HG03460 (cell line): ENCODE data around the gene PSMC6.
A peak's percentile ranks its signal among the peaks of the same experiment; 100 is the strongest.
"Not testable (repeated sequence)": the region's sequence is repeated elsewhere in the genome, so short reads cannot be mapped to it uniquely, and the experiment has no call there.

Experiments used
- ATAC-seq: cut with Tn5 transposase; IDR thresholded peaks from one replicate; pipeline ENCODE4 v1.9.1; 2021; ENCODE audit not compliant: unreplicated experiment

Gene PSMC6

GRCh38 chr14:52716155-52716554, 9.2 kb downstream of the PSMC6 start:
- ATAC-seq: no peak

DNA sequence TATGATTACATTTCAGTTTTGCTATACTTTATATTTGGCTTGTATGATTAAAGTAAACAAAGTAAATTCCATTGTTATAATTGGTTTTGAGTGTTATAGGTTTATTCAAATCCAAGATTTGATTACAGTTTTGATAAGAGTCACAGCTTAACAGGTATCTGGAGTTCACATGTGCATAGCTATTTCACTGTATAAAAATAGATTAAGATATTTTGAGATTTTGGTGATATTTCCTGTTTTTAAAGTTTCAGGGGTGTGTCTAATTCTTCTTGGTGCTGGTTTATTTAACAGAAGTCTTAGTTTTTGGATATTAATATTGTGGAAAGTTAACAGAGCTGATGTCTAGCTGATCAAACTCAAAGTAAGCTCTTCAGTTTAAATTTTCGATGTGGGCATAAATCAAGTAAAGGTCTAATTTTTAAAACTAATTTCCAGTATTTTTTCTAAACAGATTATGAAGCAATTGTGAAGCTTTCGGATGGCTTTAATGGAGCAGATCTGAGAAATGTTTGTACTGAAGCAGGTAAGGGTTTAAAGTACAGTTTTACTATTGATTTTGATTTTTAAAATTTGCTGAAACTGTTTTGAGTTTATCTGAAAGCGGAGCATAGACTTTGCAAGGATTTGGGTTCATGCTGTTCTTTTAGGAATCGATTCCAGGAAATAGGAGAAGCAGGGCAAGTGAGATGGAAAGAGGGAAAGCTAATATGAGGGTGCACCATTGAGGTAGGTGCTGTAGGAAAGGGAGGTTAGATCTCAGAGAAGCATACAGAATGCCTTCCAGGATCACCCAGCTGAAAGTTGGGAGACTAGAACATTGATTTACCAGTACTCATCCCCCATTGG, 16.7 kb downstream of the PSMC6 start:
- no peak for ATAC-seq

DNA sequence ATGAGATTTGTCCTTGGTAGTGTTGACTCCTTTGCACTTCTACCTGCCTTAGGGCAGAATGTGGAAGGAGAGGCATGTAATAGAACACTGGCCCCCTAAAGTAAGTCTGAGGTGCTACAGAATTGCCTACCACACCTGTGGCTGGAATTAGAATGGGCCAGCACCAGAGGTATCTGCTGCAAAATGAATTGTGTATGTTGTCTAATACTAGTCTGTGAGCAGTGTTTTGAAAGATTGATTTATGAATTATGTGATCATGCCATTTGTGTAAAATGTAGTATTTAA, 17.3 kb downstream of the PSMC6 start:
- ATAC-seq: no peak

GRCh38 chr14:52727509-52727908, 20.5 kb downstream of the PSMC6 start:
- ATAC-seq: not testable (repeated sequence)

- ATAC-seq: not testable (repeated sequence)
Observed at GRCh38 chr14:52729035-52729434, 22.0 kb downstream of the PSMC6 start.

GRCh38 chr14:52729585-52729924, 22.6 kb downstream of the PSMC6 start:
- ATAC-seq: no peak

GRCh38 chr14:52729925-52730708, 23.1 kb downstream of the PSMC6 start, which contains the start of gene STYX:
Gene STYX, plus strand, starts transcription at chr14:52730166. Its CDS starts 309 bp downstream, at chr14:52730475.
- peak; percentile 94 for ATAC-seq

DNA sequence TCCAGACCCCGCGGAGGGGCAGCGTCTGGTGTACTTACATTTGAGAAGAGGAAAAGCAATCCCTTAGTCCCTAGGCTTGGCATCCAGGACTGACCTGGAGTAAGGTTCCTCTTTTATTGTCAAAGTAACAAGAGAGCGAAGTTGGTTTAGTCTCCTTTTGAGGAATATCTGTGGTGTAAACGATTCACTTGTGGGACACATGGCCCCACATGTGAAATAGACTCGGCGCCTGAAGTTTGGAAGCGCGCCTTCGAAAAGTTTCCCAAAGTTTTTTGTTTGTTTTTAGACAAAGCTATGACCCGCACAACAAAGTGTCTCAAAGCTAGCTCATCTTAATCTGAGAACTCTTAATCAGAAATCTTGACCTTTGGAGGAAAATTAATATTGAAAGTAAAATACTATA, 23.7 kb downstream of the PSMC6 start:
- ATAC-seq: no peak

DNA sequence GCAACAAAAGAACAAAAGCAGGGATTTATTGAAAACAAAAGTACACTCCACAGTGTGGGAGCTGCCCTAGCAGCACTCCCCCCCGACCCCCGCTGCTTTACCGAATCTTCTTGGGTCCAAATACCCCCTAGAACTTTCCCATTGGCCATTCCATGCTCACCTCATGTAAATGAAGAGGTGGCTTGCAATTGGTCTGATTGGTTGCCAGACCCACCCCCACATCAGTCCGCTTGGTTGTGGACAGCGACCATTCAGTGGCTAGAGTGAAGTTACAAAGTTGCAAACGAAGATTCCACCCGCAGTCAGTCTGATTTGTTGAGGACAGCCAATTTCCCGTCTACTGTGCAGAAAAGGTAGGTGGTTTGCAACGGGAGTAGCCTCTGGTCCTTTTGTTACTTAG, 26.8 kb downstream of the PSMC6 start:
- ATAC-seq: no peak

DNA sequence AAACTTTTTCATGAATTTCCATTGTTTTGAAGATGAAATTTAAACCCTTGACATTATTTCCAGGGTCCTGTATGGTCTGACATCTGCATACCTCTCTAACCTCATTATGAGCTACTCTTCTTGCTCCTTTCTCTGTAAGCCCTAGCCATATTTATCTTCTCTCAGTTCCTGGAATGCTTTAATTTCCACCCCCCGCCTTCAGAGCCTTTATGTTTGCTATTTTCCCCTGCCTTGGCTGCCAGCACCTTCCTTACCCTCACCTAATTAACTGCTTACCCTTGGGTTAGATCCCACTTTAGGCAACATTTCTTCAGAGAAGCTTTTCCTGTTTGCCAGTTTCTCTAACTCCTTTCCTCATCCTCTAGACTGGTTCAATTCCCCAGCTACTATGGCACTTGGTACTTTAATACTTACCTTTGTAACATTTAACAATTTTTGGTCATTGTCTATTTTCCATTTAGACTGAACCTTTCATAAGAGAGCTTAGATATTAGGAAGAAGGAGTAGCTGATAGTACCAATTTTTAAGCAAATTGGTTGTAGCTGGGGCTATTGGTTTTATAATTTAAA, 29.0 kb downstream of the PSMC6 start:
- ATAC-seq: no peak

GRCh38 chr14:52738409-52738808, 31.4 kb downstream of the PSMC6 start:
- no peak for ATAC-seq

DNA sequence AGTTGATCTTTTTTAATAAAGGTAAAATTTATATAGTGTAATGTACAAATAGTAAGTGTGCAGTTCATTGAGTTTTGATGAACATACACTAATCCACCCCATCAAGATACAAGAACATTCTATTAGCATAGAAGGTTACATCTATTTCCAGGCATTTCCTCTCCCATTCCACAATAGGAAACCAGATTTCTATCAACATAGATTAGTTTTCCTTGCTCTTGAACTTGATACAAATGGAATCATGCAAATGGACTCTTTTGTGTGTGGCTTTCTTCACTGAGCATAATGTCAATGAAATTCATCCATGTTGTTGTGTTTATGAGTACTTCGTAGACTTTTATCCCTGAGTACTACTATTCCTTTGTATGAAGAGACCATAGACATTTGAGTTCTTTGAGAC, 33.8 kb downstream of the PSMC6 start:
- no peak for ATAC-seq

- ATAC-seq: no peak
Observed at GRCh38 chr14:52741865-52742264, 34.9 kb downstream of the PSMC6 start.

DNA sequence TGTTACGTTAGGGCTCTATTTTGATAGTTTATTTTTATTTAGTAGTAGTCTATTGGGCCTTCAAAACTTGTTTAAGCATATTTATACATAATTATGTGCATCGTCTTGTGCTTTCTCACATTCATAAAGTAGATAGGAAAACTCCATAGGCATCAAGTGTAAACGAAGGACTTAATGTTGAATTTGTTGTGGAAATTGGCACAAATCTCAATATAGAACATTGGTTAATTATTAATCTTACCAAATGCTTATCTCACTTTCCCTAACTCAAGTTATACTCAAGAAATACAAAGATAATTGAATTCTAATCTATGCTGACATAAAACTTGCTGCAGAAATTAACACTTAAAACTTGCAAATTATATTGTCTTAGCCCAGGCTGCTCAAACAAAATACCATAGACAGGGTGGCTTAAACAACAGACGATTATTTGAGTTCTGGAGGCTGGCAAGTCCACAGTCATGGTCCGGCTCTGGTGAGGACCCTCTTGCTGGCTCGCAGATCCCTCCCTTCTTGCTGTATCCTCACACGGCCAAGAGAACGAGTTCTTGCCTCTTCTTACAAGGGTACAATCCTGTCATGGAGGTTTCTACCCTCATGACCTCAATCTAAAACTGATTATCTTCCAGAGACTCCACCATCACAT, 41.8 kb downstream of the PSMC6 start:
- ATAC-seq: no peak

DNA sequence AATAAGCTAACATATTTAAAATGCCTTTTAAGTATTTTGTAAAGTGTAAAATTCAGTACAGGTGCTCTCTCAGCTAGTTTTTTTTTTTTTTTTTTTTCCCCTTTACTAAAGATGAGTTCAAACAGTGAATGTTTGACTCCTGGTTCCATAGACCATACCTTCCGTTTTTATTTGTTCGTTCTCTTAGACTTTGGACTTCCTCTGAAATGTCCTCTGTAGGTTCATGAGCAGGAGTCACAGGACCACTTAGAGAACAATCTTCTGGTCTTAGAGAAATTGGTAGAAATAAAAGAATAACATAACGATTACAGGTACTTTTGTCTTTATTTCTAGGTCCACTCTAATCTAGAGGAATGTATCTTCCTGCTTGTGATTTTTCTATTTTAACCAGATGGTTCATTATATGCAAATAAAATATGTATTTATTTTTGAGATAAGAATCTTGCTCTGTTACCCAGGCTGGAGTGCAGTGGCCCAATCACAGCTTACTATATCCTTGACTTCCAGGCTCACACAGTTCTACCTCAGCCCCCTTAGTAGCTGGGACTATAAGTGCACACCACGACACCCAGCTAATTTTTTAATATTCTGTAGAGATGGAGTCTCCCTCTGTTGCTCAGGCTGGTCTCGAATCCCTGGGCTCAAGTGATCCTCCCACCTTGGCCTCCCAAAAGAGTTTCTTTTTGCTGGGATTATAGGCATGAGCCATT, 48.8 kb downstream of the PSMC6 start:
- no peak for ATAC-seq

- no peak for ATAC-seq
Observed at GRCh38 chr14:52759145-52759544, 52.1 kb downstream of the PSMC6 start.

DNA sequence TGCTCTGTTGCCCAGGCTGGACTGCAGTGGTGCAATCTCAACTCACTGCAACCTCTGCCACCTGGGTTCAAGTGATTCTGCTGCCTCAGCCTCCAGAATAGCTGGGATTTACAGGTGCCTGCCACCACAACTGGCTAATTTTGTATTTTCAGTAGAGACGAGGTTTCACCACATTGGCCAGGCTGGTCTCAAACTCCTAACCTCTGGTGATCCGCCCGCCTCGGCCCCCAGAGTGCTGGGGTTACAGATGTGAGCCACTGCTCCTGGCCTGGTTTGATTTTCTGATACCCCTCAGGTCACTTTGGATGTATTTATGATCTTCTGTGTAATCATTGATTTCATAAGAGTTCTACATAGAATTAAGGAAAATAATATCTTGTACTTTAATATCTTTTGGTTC, 55.9 kb downstream of the PSMC6 start:
- ATAC-seq: not testable (repeated sequence)

- ATAC-seq: no peak
Observed at GRCh38 chr14:52767058-52767833, 60.2 kb downstream of the PSMC6 start.

- no peak for ATAC-seq
Observed at GRCh38 chr14:52769887-52770286, 62.9 kb downstream of the PSMC6 start.

DNA sequence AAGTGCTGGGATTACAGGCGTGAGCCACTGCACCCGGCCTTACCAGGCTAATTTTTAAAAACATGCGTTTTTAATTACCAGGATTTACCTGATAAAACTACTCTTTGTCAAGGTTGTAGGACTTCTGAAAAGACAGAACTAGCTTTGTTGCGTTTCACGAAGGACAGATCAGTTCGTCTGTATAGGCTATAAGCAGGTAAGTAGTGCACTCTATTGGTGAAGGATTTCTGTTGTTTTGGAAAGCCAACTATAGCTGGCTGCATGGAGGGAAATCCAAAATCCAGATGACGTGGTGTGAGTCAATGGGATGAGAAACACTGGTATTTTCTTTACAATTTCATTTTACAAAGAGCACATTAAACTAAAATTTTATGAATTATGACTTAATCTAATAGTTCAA, 69.8 kb downstream of the PSMC6 start:
- no peak for ATAC-seq
